B cell (primary cell): Measurements from ENCODE around the gene TNPO3. TPM values are rescaled to one million over a fixed set of nuclear protein-coding genes. Genes with fewer than 3 reads are reported as not detected.

Source experiments
- ATAC-seq: fragments of 200-7000 bp; cut with Tn5 transposase; one replicate; pipeline ENCODE4 v1.10.0; 2021; ENCODE audit warnings: low read depth, mild to moderate bottlenecking, moderate number of reproducible peaks, moderate library complexity
- CTCF ChIA-PET: fragments of 350-600 bp; sonication (Branson Sonifier 250); formaldehyde crosslinking; loops from one replicate; lab custom pipeline; 2021; ENCODE audit warnings: antibody characterized with exemption, inconsistent platforms; lab: Charles Lee
- POLR2A ChIA-PET: fragments of 350-600 bp; sonication (Branson Sonifier 250); formaldehyde crosslinking; loops from one replicate; lab custom pipeline; 2021; ENCODE audit warnings: antibody characterized with exemption; lab: Charles Lee
- DNase-seq: peaks from one replicate; pipeline ENCODE4 v3.0.0; 2013
- H2AFZ ChIP-seq: 2 replicates; pipeline ENCODE4 v1.6.1; 2012; ENCODE audit warnings: mild to moderate bottlenecking, low read depth, low read length; ENCODE audit not compliant: insufficient read depth, poor library complexity, severe bottlenecking
- H3K27ac ChIP-seq, 2 donors: 1 replicate in 1 of 2; 2 replicates in 1 of 2; pipeline ENCODE4 v1.5.1; 2012 to 2013; ENCODE audit warnings: low read length in 2 of 2, mild to moderate bottlenecking in 2 of 2, moderate library complexity in 1 of 2
- H3K27me3 ChIP-seq, 4 experiments: fragments of 200-600 bp in 1 of 4; sonication (generic) in 1 of 4; replicated peaks in 1 of 4; 1 replicate in 2 of 4; 2 replicates in 2 of 4; pipeline versions ENCODE4 v1.6.1 to v1.7.0; 2013 to 2016; ENCODE audit warnings: low read length in 3 of 4, mild to moderate bottlenecking in 2 of 4, mixed read lengths in 1 of 4, moderate library complexity in 1 of 4; ENCODE audit not compliant: insufficient read depth in 4 of 4, control insufficient read depth in 3 of 4; ENCODE audit errors: control extremely low read depth in 1 of 4
- H3K36me3 ChIP-seq, 2 experiments: replicated peaks in 1 of 2; 1 replicate in 1 of 2; 2 replicates in 1 of 2; pipeline versions ENCODE4 v1.6.1 to v1.7.1; 2013; ENCODE audit warnings: low read length in 1 of 2; ENCODE audit not compliant: insufficient read depth in 2 of 2, control insufficient read depth in 1 of 2; ENCODE audit errors: control extremely low read depth in 1 of 2, extremely low read depth in 1 of 2
- H3K4me1 ChIP-seq, 2 donors: fragments of 200-600 bp in 1 of 2; sonication (generic) in 1 of 2; 1 replicate in 1 of 2; 2 replicates in 1 of 2; pipeline versions ENCODE4 v1.5.1 to v1.6.1; 2013 to 2017; ENCODE audit warnings: low read length in 2 of 2; ENCODE audit not compliant: control insufficient read depth in 2 of 2, insufficient read depth in 2 of 2
- H3K4me2 ChIP-seq: replicated peaks from 2 replicates; pipeline ENCODE3; 2012; ENCODE audit warnings: mild to moderate bottlenecking, low read depth, low read length; ENCODE audit not compliant: poor library complexity, severe bottlenecking
- H3K4me3 ChIP-seq, 5 experiments: fragments of 200-600 bp in 1 of 5; sonication (generic) in 1 of 5; 1 replicate in 3 of 5; 2 replicates in 2 of 5; pipeline versions ENCODE4 v1.5.1 to v1.7.0; 2011 to 2016; ENCODE audit warnings: low read length in 4 of 5, mild to moderate bottlenecking in 4 of 5, low read depth in 2 of 5, control low read depth in 1 of 5, moderate library complexity in 1 of 5; ENCODE audit not compliant: insufficient read depth in 1 of 5; ENCODE audit errors: control extremely low read depth in 1 of 5, extremely low read depth in 1 of 5
- H3K79me2 ChIP-seq: fragments of 200-600 bp; sonication (generic); one replicate; pipeline ENCODE4 v1.6.0; 2016; ENCODE audit warnings: low read length; ENCODE audit not compliant: control insufficient read depth, insufficient read depth
- H3K9ac ChIP-seq: fragments of 200-600 bp; sonication (generic); 2 replicates; pipeline ENCODE4 v1.6.1; 2017; ENCODE audit warnings: mild to moderate bottlenecking, low read length, moderate library complexity
- H3K9me3 ChIP-seq, 3 donors: one replicate each; pipeline versions ENCODE4 v1.6.1 to v1.7.1; 2013; ENCODE audit warnings: low read length in 2 of 3; ENCODE audit not compliant: control insufficient read depth in 2 of 3, insufficient read depth in 1 of 3; ENCODE audit errors: control extremely low read depth in 1 of 3
- H4K20me1 ChIP-seq: 2 replicates; pipeline ENCODE4 v1.6.0; 2012; ENCODE audit warnings: mild to moderate bottlenecking, low read length; ENCODE audit not compliant: insufficient read depth, control insufficient read depth, poor library complexity, severe bottlenecking
- H3K27ac Mint-ChIP-seq: one replicate; pipeline ENCODE4 v1.8.0; 2021; ENCODE audit warnings: mixed read lengths
- H3K27me3 Mint-ChIP-seq: one replicate; pipeline ENCODE4 v1.8.0; 2021; ENCODE audit warnings: mixed read lengths
- H3K4me1 Mint-ChIP-seq: one replicate; pipeline ENCODE4 v1.8.0; 2021; ENCODE audit warnings: mixed read lengths
- H3K4me3 Mint-ChIP-seq: one replicate; pipeline ENCODE4 v1.8.0; 2021; ENCODE audit warnings: mixed read lengths
- H3K9me3 Mint-ChIP-seq: one replicate; pipeline ENCODE4 v1.8.0; 2022; ENCODE audit warnings: mixed read lengths; ENCODE audit not compliant: insufficient read depth
- CTCF ChIP-seq: fragments of 200-600 bp; IDR thresholded peaks from one replicate; pipeline ENCODE4 v1.8.0; 2022; ENCODE audit warnings: antibody characterized with exemption, mild to moderate bottlenecking
- EZH2 ChIP-seq: IDR thresholded peaks from 2 replicates; pipeline ENCODE4 v1.6.1; 2012; ENCODE audit warnings: borderline replicate concordance, low read depth, mild to moderate bottlenecking, moderate library complexity, low read length; ENCODE audit not compliant: insufficient read depth, poor library complexity, severe bottlenecking
- WGBS: methylation state at CpG from one replicate; pipeline ENCODE4 v1.1.5; 2013; ENCODE audit warnings: missing lambda C conversion rate; ENCODE audit not compliant: insufficient coverage; 5-methylcytosine and 5-hydroxymethylcytosine counted together
- intact Hi-C: fragments of 100-400 bp; cut with micrococcal nuclease; formaldehyde crosslinking; loops from one replicate; pipeline ENCODE4 v1.10.0; 2022
- polyA plus RNA-seq: library from polyadenylated mRNA; depleted of rRNA; stranded (reverse); fragments of >200 nt; gene quantifications from 2 replicates; pipeline ENCODE4 v1.2.3, GENCODE V29; 2012
- total RNA-seq, 2 donors: library from RNA; stranded (reverse); fragments of 120-200 nt in 1 of 2; gene quantifications; 1 replicate in 1 of 2; 2 replicates in 1 of 2; pipeline versions ENCODE4 v1.2.3 to v1.2.4, GENCODE V29; 2013 to 2022

Gene TNPO3
- total and polyA plus RNA-seq, 2 donors (not counting 1 experiment from before 2014, with no cell fraction given), result 19.0 to 48.3 TPM

DNA sequence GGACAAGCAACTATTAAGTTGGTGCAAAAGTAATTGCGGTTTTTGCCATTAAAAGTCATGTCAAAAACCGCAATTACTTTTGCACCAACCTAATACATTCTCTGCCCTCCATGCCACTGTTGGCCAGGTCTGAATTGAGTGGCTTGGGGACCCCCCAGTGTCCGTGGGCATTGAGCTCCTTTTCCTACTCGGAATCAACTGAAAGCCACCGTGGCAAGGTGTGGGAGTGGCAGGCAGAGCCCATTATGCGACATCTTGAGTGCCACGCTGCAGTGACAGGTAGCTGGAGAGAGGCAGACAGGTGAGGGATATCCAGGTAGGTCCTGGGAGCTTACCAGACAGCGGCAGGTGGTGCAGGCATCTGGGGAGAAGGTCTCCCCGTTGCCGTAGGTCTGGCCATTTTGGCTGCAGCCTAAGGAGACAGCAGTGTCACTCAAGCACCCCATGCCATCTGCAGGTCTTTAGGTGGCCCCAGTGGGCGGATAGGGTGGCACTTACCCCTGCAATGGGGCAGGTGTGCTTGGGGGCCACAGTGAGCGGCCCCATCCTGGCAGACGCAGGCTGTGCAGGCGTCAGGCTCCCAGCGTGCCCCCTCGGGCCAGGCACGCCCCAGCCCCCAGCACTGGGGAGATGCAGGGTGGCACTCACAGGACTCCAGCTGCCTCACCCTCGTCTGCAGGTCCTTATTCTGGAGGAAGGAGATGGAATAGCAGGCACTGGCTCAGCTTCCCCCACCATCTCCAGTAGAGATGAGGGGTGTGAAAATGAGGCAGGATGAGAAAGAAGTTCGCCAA is 147.9 kb downstream of the TNPO3 start:
- Histone ChIP-seq H3K27me3 (peaks cover 0 to 32% (median 13%) of the 10 kb centered on the region in 4 experiments), H2AFZ (no peak overlapping the region), H3K79me2 (no peaks in the 10 kb centered on the region), H3K36me3 (no peaks in the 10 kb centered on the region), H4K20me1 (no peaks in the 10 kb centered on the region), H3K9ac (no peak overlapping the region), H3K27ac (no peak overlapping the region), H3K4me3 (no peak overlapping the region), H3K9me3 (peaks cover 0 to 3% (median 0%) of the 10 kb centered on the region in 3 donors), H3K4me1 (peaks cover 13 to 18% of the 10 kb centered on the region in 2 donors), H3K4me2 (no peak overlapping the region)
- WGBS, result 90% methylated on average over 16 of the region's 19 CpGs
- ChIA-PET POLR2A (no interaction called here), CTCF (interaction anchor here (0.8 to 3.9 kb wide), 3 partner anchors 33 to 304 kb away, joined by 3 to 19 read pairs (median 5); no protein-coding TSS in a partner anchor)
- Mint-ChIP-seq H3K9me3 (no peaks in the 10 kb centered on the region), H3K4me1 (peaks cover 16% of the 10 kb centered on the region), H3K27ac (no peak overlapping the region), H3K27me3 (peaks cover 30% of the 10 kb centered on the region), H3K4me3 (no peak overlapping the region)
- DNase-seq, result no peak
- TF ChIP-seq EZH2 (no peak), CTCF (no peak)
- no peak for ATAC-seq
- intact Hi-C loops, result no loop called here
